Glomerular endothelial cell (primary cell): Measurements from ENCODE around the gene OSR1. TPM values are rescaled to one million over a fixed set of nuclear protein-coding genes. Genes with fewer than 3 reads are reported as not detected.
A peak's percentile ranks its signal among the peaks of the same experiment; 100 is the strongest.

Source experiments
- DNase-seq: peaks from one replicate; pipeline ENCODE4 v3.0.0-alpha.2; 2011; ENCODE audit warnings: low read depth, low spot score; ENCODE audit errors: extremely low read depth
- total RNA-seq: library from RNA; depleted of rRNA; stranded (reverse); fragments of >200 nt; gene quantifications from 2 replicates; pipeline ENCODE4 v1.2.3, GENCODE V29; 2015

Gene OSR1
- total RNA-seq, 1 donor from 2014 or later, result 1.3 TPM

GRCh38 chr2:19359456-19359855 is 1.0 kb upstream of the OSR1 start:
- DNase-seq, result no peak

- no peak for DNase-seq
These were observed 566 bp upstream of the OSR1 start for GRCh38 chr2:19359021-19359357.

- no peak for DNase-seq
These were observed 801 bp downstream of the OSR1 start for GRCh38 chr2:19357402-19358241.

- DNase-seq, result no peak
These were observed 1.6 kb downstream of the OSR1 start for GRCh38 chr2:19356545-19357401.

GRCh38 chr2:19355931-19356544 is 2.4 kb downstream of the OSR1 start:
- no peak for DNase-seq

- DNase-seq, result no peak
These were observed 3.0 kb downstream of the OSR1 start for GRCh38 chr2:19355416-19355821.

DNA sequence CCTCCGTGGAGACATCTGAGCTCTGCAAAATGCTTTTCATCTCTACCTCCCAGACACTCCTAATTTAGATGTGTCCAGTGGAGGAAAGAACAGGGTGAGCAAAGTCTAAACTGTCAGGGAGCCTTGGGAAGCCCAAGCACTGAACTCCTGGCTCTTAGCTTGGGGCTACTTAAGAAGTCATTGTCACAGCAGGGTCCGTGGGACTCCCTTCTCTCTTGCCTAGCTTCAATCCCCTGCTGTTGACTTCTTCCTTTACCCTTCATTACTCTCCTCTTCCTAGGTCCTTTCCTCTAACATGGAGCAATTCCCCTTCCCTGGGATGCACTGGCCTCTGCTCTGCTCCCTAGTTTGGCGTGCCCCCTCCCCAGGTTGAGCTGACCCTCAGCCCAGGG is 3.4 kb downstream of the OSR1 start:
- DNase-seq, result no peak

GRCh38 chr2:19353721-19354050 is 4.7 kb downstream of the OSR1 start:
- DNase-seq, result no peak

- no peak for DNase-seq
These were observed 5.3 kb downstream of the OSR1 start for GRCh38 chr2:19352946-19353720.

GRCh38 chr2:19351899-19352697 is 6.3 kb downstream of the OSR1 start:
- DNase-seq, result no peak

- no peak for DNase-seq
These were observed 6.9 kb downstream of the OSR1 start for GRCh38 chr2:19351499-19351898.

GRCh38 chr2:19350678-19351401 is 7.6 kb downstream of the OSR1 start:
- no peak for DNase-seq

DNA sequence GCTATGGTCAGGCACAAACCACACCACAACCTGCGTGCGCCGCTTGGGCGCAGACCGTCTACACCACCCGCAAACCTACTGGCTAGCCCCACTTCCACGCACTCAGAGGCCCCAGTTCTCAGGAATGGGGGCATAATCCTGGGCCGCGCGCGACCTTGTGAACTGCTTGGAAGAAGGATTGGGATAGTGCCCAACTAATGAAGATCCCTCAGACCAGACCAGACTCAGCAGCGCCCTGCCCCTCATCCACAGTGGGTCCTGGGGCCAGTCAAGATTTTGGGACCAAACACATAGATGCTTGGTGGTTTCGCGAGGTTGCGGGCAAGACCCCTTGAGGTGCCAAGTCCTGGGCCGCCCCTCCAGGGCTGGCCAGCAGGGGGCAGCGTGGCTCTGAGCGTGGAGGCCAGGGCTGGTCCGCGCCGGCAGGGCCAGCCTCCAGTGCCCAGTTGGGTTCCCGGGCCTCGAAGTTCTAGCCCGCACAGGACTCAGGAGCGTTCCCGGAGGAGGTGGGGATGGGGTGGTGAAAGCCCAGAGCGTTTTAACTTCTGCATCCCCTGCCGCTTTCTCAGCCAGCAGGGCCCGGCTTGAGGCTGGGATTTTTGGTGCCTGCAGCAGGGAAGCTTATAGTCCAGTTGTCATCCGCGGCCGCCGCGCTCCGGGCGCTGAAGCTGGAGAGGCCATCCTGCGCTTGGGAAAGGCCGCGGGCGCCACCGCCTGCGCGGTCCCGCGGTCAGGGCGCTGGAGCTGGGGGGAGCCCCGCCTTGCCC is 8.3 kb downstream of the OSR1 start:
- DNase-seq, result no peak

- no peak for DNase-seq
These were observed 9.7 kb downstream of the OSR1 start for GRCh38 chr2:19348692-19349091.

- DNase-seq, result peak; percentile 86
These were observed 10.5 kb downstream of the OSR1 start for GRCh38 chr2:19347619-19348562.

- DNase-seq, result no peak
These were observed 11.3 kb downstream of the OSR1 start for GRCh38 chr2:19346983-19347618.

DNA sequence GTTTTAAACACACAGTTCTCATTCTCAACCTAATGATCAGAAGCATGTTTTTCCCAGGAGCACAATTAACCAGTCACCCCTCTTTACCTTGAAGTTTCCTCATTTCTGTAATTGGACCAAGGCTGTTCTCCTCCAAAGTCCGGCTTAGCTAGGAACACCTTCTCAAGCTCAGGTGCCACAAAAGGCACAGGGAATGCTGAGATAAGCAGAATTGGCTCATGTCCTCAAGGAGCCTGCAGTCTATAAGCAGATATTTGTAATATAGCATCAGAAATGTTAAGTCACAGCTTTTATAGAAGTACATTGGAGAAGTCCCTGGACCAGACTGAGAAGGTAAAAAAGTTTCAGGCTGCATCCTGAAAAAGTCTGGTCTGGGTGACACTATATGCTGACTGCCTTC is 20.7 kb downstream of the OSR1 start:
- no peak for DNase-seq
